ENCODE data around the gene BBLN.

- TF ChIP-seq CTCF (IDR thresholded peaks at IDR 0.05; ENCODE audit: low read depth, low read length): no peak
- TF ChIP-seq EZH2phosphoT487 (IDR thresholded peaks at IDR 0.05; ENCODE audit: low read depth): no peak
Observed at GRCh38 chr9:128190516-128191405, 30.7 kb downstream of the BBLN start.
